ENCODE data around the gene ZGRF1.
"Not testable (repeated sequence)": the region's sequence is repeated elsewhere in the genome, so short reads cannot be mapped to it uniquely, and the experiment has no call there.

The ZGRF1 gene

GRCh38 chr4:112642526-112642925 is 5.8 kb upstream of the ZGRF1 start:
- DNase-seq (ENCODE audit: low read depth in 2 of 2), result no peak

GRCh38 chr4:112637552-112637866 is 800 bp upstream of the ZGRF1 start:
- DNase-seq (ENCODE audit: low read depth in 2 of 2), result no peak

- DNase-seq (ENCODE audit: low read depth in 2 of 2), result no peak
Measured at GRCh38 chr4:112633477-112634235, 3.1 kb downstream of the ZGRF1 start.

GRCh38 chr4:112626228-112626627 is 10.5 kb downstream of the ZGRF1 start:
- DNase-seq (ENCODE audit: low read depth in 2 of 2), result no peak

- DNase-seq (ENCODE audit: low read depth in 2 of 2), result no peak
Measured at GRCh38 chr4:112616984-112617383, 19.7 kb downstream of the ZGRF1 start.

GRCh38 chr4:112612814-112613213 is 23.9 kb downstream of the ZGRF1 start:
- not testable (repeated sequence) for DNase-seq (ENCODE audit: low read depth in 2 of 2)

GRCh38 chr4:112604589-112604988 is 32.1 kb downstream of the ZGRF1 start:
- DNase-seq (ENCODE audit: low read depth in 2 of 2), result no peak

GRCh38 chr4:112594993-112595392 is 41.7 kb downstream of the ZGRF1 start:
- no peak for DNase-seq (ENCODE audit: low read depth in 2 of 2)

GRCh38 chr4:112593438-112594133 is 43.1 kb downstream of the ZGRF1 start:
- no peak for DNase-seq (ENCODE audit: low read depth in 2 of 2)

GRCh38 chr4:112592717-112593116 is 44.0 kb downstream of the ZGRF1 start:
- no peak for DNase-seq (ENCODE audit: low read depth in 2 of 2)

GRCh38 chr4:112591593-112591992 is 45.1 kb downstream of the ZGRF1 start:
- DNase-seq (ENCODE audit: low read depth in 2 of 2), result no peak

GRCh38 chr4:112589206-112589605 is 47.5 kb downstream of the ZGRF1 start:
- DNase-seq (ENCODE audit: low read depth in 2 of 2), result no peak

GRCh38 chr4:112585977-112586736 is 50.6 kb downstream of the ZGRF1 start:
- no peak for DNase-seq (ENCODE audit: low read depth in 2 of 2)

GRCh38 chr4:112567536-112567935 is 69.2 kb downstream of the ZGRF1 start:
- DNase-seq (ENCODE audit: low read depth in 2 of 2), result no peak

GRCh38 chr4:112564706-112565270 is 71.9 kb downstream of the ZGRF1 start:
- DNase-seq (ENCODE audit: low read depth in 2 of 2), result no peak

- no peak for DNase-seq (ENCODE audit: low read depth in 2 of 2)
Measured at GRCh38 chr4:112563431-112564200, 73.1 kb downstream of the ZGRF1 start.

- DNase-seq (ENCODE audit: low read depth in 2 of 2), result no peak
Measured at GRCh38 chr4:112562254-112562879, 74.3 kb downstream of the ZGRF1 start.

- DNase-seq (ENCODE audit: low read depth in 2 of 2), result no peak
Measured at GRCh38 chr4:112560084-112560483, 76.6 kb downstream of the ZGRF1 start.

GRCh38 chr4:112559053-112559452 is 77.7 kb downstream of the ZGRF1 start:
- no peak for DNase-seq (ENCODE audit: low read depth in 2 of 2)

GRCh38 chr4:112557676-112558411 is 78.9 kb downstream of the ZGRF1 start:
- DNase-seq (ENCODE audit: low read depth in 2 of 2), result no peak

Data from stimulated activated CD8-positive, alpha-beta memory T cell treated with anti-CD3 and anti-CD28 coated beads, Interleukin-15, amount 100 ng/mL, for 48 hours (primary cell).